IMR-90 (cell line): Measurements from ENCODE around the gene COG7. TPM values are rescaled to one million over a fixed set of nuclear protein-coding genes. Genes with fewer than 3 reads are reported as not detected.

Source experiments
- ATAC-seq: fragments of 200-7000 bp; cut with Tn5 transposase; 2 replicates; pipeline ENCODE4 v1.9.1; 2020; ENCODE audit warnings: low read depth, mild to moderate bottlenecking, moderate library complexity
- BruUV-seq: library from RNA; stranded (reverse); fragments of 400-500 nt; replicated peaks from 2 replicates; lab custom pipeline; 2021; lab: Mats Ljungman, UMichigan
- CTCF ChIA-PET: fragments of 300-600 bp; formaldehyde crosslinking; extraction: SDS; loops from one replicate; lab custom pipeline; 2021; ENCODE audit warnings: antibody characterized with exemption; lab: Yijun Ruan, JAX
- POLR2A ChIA-PET: fragments of 300-600 bp; sonication (Branson Sonifier 250); formaldehyde crosslinking; loops from one replicate; lab custom pipeline; 2022; ENCODE audit warnings: antibody characterized with exemption; ENCODE audit not compliant: unreplicated experiment; lab: Charles Lee
- DNase-seq: peaks from one replicate; pipeline ENCODE4 v3.0.0; 2013
- H2AFZ ChIP-seq: replicated peaks from 2 replicates; pipeline ENCODE3; 2013; ENCODE audit warnings: low read length, mild to moderate bottlenecking; ENCODE audit not compliant: poor library complexity
- H2AK5ac ChIP-seq: 2 replicates; pipeline ENCODE4 v1.6.1; 2013; ENCODE audit warnings: low read depth, low read length, inconsistent platforms
- H2AK9ac ChIP-seq: replicated peaks from 2 replicates; pipeline ENCODE3; 2013; ENCODE audit warnings: mild to moderate bottlenecking, low read depth, low read length, moderate library complexity; ENCODE audit not compliant: poor library complexity
- H2BK120ac ChIP-seq: 2 replicates; pipeline ENCODE4 v1.6.1; 2013; ENCODE audit warnings: low read depth, low read length, inconsistent platforms
- H2BK15ac ChIP-seq: 3 replicates; pipeline ENCODE4 v1.6.1; 2013; ENCODE audit warnings: low read depth, low read length, inconsistent platforms
- H2BK20ac ChIP-seq: 2 replicates; pipeline ENCODE4 v1.6.1; 2013; ENCODE audit warnings: low read depth, mild to moderate bottlenecking, inconsistent platforms, low read length, moderate library complexity
- H2BK5ac ChIP-seq: 2 replicates; pipeline ENCODE4 v1.6.1; 2013; ENCODE audit warnings: mild to moderate bottlenecking, low read depth, low read length, inconsistent platforms; ENCODE audit not compliant: poor library complexity, severe bottlenecking
- H3K14ac ChIP-seq: replicated peaks from 2 replicates; pipeline ENCODE4 v1.6.1; 2013; ENCODE audit warnings: low read depth, low read length, inconsistent platforms
- H3K18ac ChIP-seq: 2 replicates; pipeline ENCODE4 v1.6.1; 2013; ENCODE audit warnings: low read depth, low read length, control low read depth
- H3K23ac ChIP-seq: 2 replicates; pipeline ENCODE4 v1.6.1; 2013; ENCODE audit warnings: low read depth, low read length, inconsistent platforms
- H3K27ac ChIP-seq: 2 replicates; pipeline ENCODE4 v1.5.1; 2013; ENCODE audit warnings: mild to moderate bottlenecking, control low read depth, low read length; ENCODE audit not compliant: insufficient read depth
- H3K27me3 ChIP-seq: 2 replicates; pipeline ENCODE4 v1.6.1; 2013; ENCODE audit warnings: low read length; ENCODE audit not compliant: control insufficient read depth, insufficient read depth
- H3K36me3 ChIP-seq: 2 replicates; pipeline ENCODE4 v1.6.1; 2013; ENCODE audit warnings: low read length, mixed read lengths; ENCODE audit not compliant: control insufficient read depth, insufficient read depth
- H3K4ac ChIP-seq: 2 replicates; pipeline ENCODE4 v1.6.1; 2013; ENCODE audit warnings: low read depth, low read length, inconsistent platforms
- H3K4me1 ChIP-seq: 2 replicates; pipeline ENCODE4 v1.6.1; 2013; ENCODE audit warnings: low read length, mixed read lengths; ENCODE audit not compliant: control insufficient read depth, insufficient read depth
- H3K4me2 ChIP-seq: 2 replicates; pipeline ENCODE4 v1.6.1; 2013; ENCODE audit warnings: low read depth, mild to moderate bottlenecking, control low read depth, low read length, moderate library complexity
- H3K4me3 ChIP-seq: 2 replicates; pipeline ENCODE4 v1.5.1; 2013; ENCODE audit warnings: low read depth, mild to moderate bottlenecking, control low read depth, low read length, moderate library complexity; ENCODE audit not compliant: insufficient read depth
- H3K56ac ChIP-seq: 2 replicates; pipeline ENCODE4 v1.6.1; 2013; ENCODE audit warnings: low read length, inconsistent platforms; ENCODE audit not compliant: insufficient read depth; ENCODE audit errors: extremely low read depth
- H3K79me1 ChIP-seq, 2 experiments: 2 replicates each; pipeline ENCODE4 v1.6.1; 2013; ENCODE audit warnings: low read length in 2 of 2, inconsistent platforms in 1 of 2, low read depth in 1 of 2
- H3K9ac ChIP-seq: 2 replicates; pipeline ENCODE4 v1.6.1; 2013; ENCODE audit warnings: low read depth, low read length, control low read depth
- H3K9me1 ChIP-seq: 2 replicates; pipeline ENCODE4 v1.6.1; 2013; ENCODE audit warnings: low read length, inconsistent platforms; ENCODE audit not compliant: insufficient read depth
- H3K9me3 ChIP-seq: 2 replicates; pipeline ENCODE4 v1.6.1; 2013; ENCODE audit warnings: low read length; ENCODE audit not compliant: control insufficient read depth, insufficient read depth
- H4K20me1 ChIP-seq: 2 replicates; pipeline ENCODE4 v1.6.1; 2013; ENCODE audit warnings: low read length, inconsistent platforms; ENCODE audit not compliant: insufficient read depth
- H4K5ac ChIP-seq: 2 replicates; pipeline ENCODE4 v1.6.1; 2013; ENCODE audit warnings: mild to moderate bottlenecking, low read depth, low read length, control low read depth
- H4K8ac ChIP-seq, 2 experiments: 2 replicates each; pipeline ENCODE4 v1.6.1; 2013; ENCODE audit warnings: low read depth in 2 of 2, low read length in 2 of 2, control low read depth in 1 of 2, inconsistent platforms in 1 of 2
- H4K91ac ChIP-seq: 2 replicates; pipeline ENCODE4 v1.6.1; 2013; ENCODE audit warnings: low read depth, low read length, inconsistent platforms; ENCODE audit not compliant: insufficient read depth
- MXI1 ChIP-seq: IDR thresholded peaks from 2 replicates; pipeline ENCODE4 v1.6.1; 2012; ENCODE audit warnings: low read depth, mild to moderate bottlenecking, low read length, moderate library complexity, borderline replicate concordance
- RFX5 ChIP-seq: IDR thresholded peaks from 2 replicates; pipeline ENCODE4 v1.8.0; 2012; ENCODE audit warnings: low read depth, mild to moderate bottlenecking, low read length, moderate library complexity
- WGBS, 2 experiments: methylation state at CpG; one replicate each; pipeline versions ENCODE4 v1.1.5 to v1.1.7; 2013; ENCODE audit warnings: missing lambda C conversion rate in 2 of 2; ENCODE audit not compliant: insufficient read length in 1 of 2; ENCODE audit errors: extremely low coverage in 2 of 2; 5-methylcytosine and 5-hydroxymethylcytosine counted together
- dilution Hi-C: fragments of 300-500 bp; cut with HindIII; formaldehyde crosslinking; loops from one replicate; pipeline ENCODE4 v1.14.3; 2018; ENCODE audit warnings: low sequenced_read_pairs; ENCODE audit not compliant: unreplicated experiment
- in situ Hi-C: fragments of 300-500 bp; cut with MboI; formaldehyde crosslinking; loops from 3 replicates; pipeline ENCODE4 v1.14.3; 2019; ENCODE audit warnings: low sequenced_read_pairs, inconsistent platforms, mixed read lengths
- intact Hi-C: fragments of 100-400 bp; cut with micrococcal nuclease; formaldehyde crosslinking; loops from 2 replicates; pipeline ENCODE4 v1.10.0; 2022
- polyA plus RNA-seq, 3 experiments: library from polyadenylated mRNA; depleted of rRNA; stranded (reverse); fragments of >200 nt; gene quantifications; 2 replicates each; pipeline ENCODE4 v1.2.3, GENCODE V29; 2012; ENCODE audit warnings: low replicate concordance in 1 of 3
- total RNA-seq: library from RNA; depleted of rRNA; stranded (reverse); fragments of >200 nt; gene quantifications from 2 replicates; pipeline ENCODE4 v1.2.3, GENCODE V29; 2012

The COG7 gene
- total and polyA plus RNA-seq, 2 of the 4 experiments (the other 2 are of a cell fraction), result 28.5 to 43.7 TPM

DNA sequence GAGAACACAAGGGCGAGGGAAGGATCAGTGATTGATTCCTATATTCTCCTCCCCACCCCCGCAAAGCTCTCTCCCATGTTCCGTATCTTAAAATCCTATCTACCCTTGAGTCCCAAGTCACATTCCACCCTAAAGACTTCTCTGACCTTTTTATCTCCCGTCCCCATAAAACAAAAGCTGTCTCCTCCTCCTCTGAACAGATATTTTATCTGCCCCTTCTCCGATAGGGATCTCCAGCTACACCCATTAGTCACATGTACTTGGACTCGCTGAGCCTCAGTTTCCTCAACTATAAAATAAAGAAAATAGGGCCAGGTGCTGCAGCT is 44.5 kb upstream of the COG7 start:
- dilution Hi-C loops, result no loop called here
- no peak overlapping the region for H3K56ac ChIP-seq
- H2BK15ac ChIP-seq, result no peak overlapping the region
- H3K9me1 ChIP-seq, result peaks cover 12% of the 10 kb centered on the region
- H2BK20ac ChIP-seq, result no peak overlapping the region
- H3K9ac ChIP-seq, result no peak overlapping the region
- peaks cover 25 to 60% of the 10 kb centered on the region in 2 experiments for H3K79me1 ChIP-seq
- peaks cover 25% of the 10 kb centered on the region for H3K36me3 ChIP-seq
- H3K9me3 ChIP-seq, result no peaks in the 10 kb centered on the region
- no peak overlapping the region for H3K18ac ChIP-seq
- no peak overlapping the region for H2BK120ac ChIP-seq
- no peak overlapping the region for H2AK5ac ChIP-seq
- H3K4ac ChIP-seq, result no peak overlapping the region
- ChIA-PET CTCF (no interaction called here), POLR2A (no interaction called here)
- no peak overlapping the region for H4K5ac ChIP-seq
- intact Hi-C loops, result no loop called here
- peaks cover 40% of the 10 kb centered on the region for H4K20me1 ChIP-seq
- no peak overlapping the region for H3K27ac ChIP-seq
- ATAC-seq (no peak), DNase-seq (no peak)
- no peak overlapping the region for H3K4me3 ChIP-seq
- WGBS, 2 experiments, result 83% methylated on average over 5 of the region's 6 CpGs; no CpG with 5 or more reads in 1 of the 2 experiments
- BruUV-seq, result no TSS peak
- no peak overlapping the region for H2BK5ac ChIP-seq
- no peak overlapping the region for H4K91ac ChIP-seq
- peaks cover 3% of the 10 kb centered on the region; the same call in 1 of the 2 replicates for H3K4me1 ChIP-seq
- no peak overlapping the region for H2AK9ac ChIP-seq
- in situ Hi-C loops, result no loop called here
- no peak overlapping the region for H4K8ac ChIP-seq
- no peak overlapping the region for H3K4me2 ChIP-seq
- H3K27me3 ChIP-seq, result no peaks in the 10 kb centered on the region
- H3K23ac ChIP-seq, result no peak overlapping the region
- TF ChIP-seq MXI1 (no peak), RFX5 (no peak)
- H3K14ac ChIP-seq, result no peak overlapping the region
- H2AFZ ChIP-seq, result no peak overlapping the region
